Upper lobe of left lung (tissue), 4 donors: ENCODE results near the gene UNC79.

Source experiments
- CTCF ChIP-seq, 6 experiments: fragments of 450-650 bp in 4 of 6; fragments of 200-600 bp in 2 of 6; sonication (generic) in 2 of 6; IDR thresholded peaks; one replicate each; pipeline ENCODE4 v1.5.1; 2016 to 2019; ENCODE audit warnings: antibody characterized with exemption in 6 of 6
- EP300 ChIP-seq, 4 donors: sonication (generic); formaldehyde crosslinking; IDR thresholded peaks; one replicate each; pipeline ENCODE4 v1.5.1; 2017; ENCODE audit warnings: antibody characterized with exemption in 4 of 4, control low read depth in 2 of 4
- POLR2A ChIP-seq, 4 donors: fragments of 450-650 bp; IDR thresholded peaks; one replicate each; pipeline ENCODE4 v1.5.1; 2016 to 2017; ENCODE audit warnings: antibody characterized with exemption in 4 of 4, mild to moderate bottlenecking in 2 of 4
- POLR2AphosphoS5 ChIP-seq, 2 donors: sonication (generic); formaldehyde crosslinking; IDR thresholded peaks; one replicate each; pipeline ENCODE4 v1.5.1; 2017; ENCODE audit warnings: antibody characterized with exemption in 2 of 2

- TF ChIP-seq CTCF (IDR thresholded peaks at IDR 0.05) (no peak), POLR2A (IDR thresholded peaks at IDR 0.05) (no peak), EP300 (IDR thresholded peaks at IDR 0.05) (no peak), POLR2AphosphoS5 (IDR thresholded peaks at IDR 0.05) (no peak)
Observed at GRCh38 chr14:93748208-93749075, 317.7 kb downstream of the UNC79 start.
